Stimulated activated effector memory CD8-positive, alpha-beta T cell treated with anti-CD3 and anti-CD28 coated beads, Interleukin-12 subunit alpha, Interleukin-12 subunit beta, amount 100 ng/mL, for 72 hours (primary cell): ENCODE data around the gene ZNF654.

Experiments used
- ATAC-seq: fragments of 150-1000 bp; cut with Tn5 transposase; 2 replicates; pipeline ENCODE4 v1.10.0; 2021
- DNase-seq, 2 donors: peaks; one replicate each; pipeline ENCODE4 v3.0.0; 2021 to 2022; ENCODE audit warnings: low spot score in 2 of 2
- H3K27ac Mint-ChIP-seq: one replicate; pipeline ENCODE4 v1.8.0; 2022; ENCODE audit warnings: mild to moderate bottlenecking, mixed read lengths
- H3K36me3 Mint-ChIP-seq: one replicate; pipeline ENCODE4 v1.8.0; 2022; ENCODE audit warnings: mild to moderate bottlenecking, mixed read lengths
- H3K4me1 Mint-ChIP-seq: one replicate; pipeline ENCODE4 v1.8.0; 2022; ENCODE audit warnings: mixed read lengths
- H3K4me3 Mint-ChIP-seq: one replicate; pipeline ENCODE4 v1.8.0; 2022; ENCODE audit warnings: mild to moderate bottlenecking, mixed read lengths
- H3K9me3 Mint-ChIP-seq: one replicate; pipeline ENCODE4 v1.8.0; 2022; ENCODE audit warnings: mixed read lengths

The ZNF654 gene

GRCh38 chr3:88189361-88189810 lies 130.3 kb downstream of the ZNF654 start:
- no peak overlapping the region for H3K27ac Mint-ChIP-seq
- H3K4me3 Mint-ChIP-seq: peak overlapping the region; percentile 20
- H3K36me3 Mint-ChIP-seq: no peaks in the 10 kb centered on the region
- ATAC-seq (peak; percentile 78), DNase-seq (no peak)
- peaks cover 9% of the 10 kb centered on the region for H3K9me3 Mint-ChIP-seq
- H3K4me1 Mint-ChIP-seq: peaks cover 10% of the 10 kb centered on the region

DNA sequence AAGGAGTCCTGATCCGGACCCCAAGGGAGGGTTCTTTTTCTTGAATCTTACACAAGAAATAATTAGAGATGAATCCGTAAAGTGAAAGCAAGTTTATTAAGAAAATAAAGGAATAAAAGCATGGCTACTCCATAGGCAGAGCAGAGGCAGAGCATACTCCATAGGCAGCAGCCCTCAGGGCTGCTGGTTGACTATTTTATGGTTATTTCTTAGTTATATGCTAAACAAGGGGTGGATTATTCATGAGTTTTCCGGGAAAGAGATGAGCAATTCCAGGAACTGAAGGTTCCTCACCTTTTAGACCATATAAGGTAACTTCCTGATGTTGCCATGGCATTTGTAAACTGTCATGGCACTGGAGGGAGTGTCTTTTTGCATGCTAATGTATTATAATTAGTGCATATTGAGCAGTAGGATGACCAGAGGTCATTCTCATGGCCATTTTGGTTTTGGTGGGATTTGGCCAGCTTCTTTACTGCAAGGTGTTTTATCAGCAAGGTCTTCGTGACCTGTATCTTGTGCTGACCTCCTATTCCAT lies 132.9 kb downstream of the ZNF654 start:
- no peak for ATAC-seq
- H3K4me3 Mint-ChIP-seq: no peak overlapping the region
- no peaks in the 10 kb centered on the region for H3K36me3 Mint-ChIP-seq
- H3K4me1 Mint-ChIP-seq: peaks cover 10% of the 10 kb centered on the region
- H3K9me3 Mint-ChIP-seq: peaks cover 2% of the 10 kb centered on the region
- H3K27ac Mint-ChIP-seq: no peak overlapping the region
- DNase-seq: no peak

DNA sequence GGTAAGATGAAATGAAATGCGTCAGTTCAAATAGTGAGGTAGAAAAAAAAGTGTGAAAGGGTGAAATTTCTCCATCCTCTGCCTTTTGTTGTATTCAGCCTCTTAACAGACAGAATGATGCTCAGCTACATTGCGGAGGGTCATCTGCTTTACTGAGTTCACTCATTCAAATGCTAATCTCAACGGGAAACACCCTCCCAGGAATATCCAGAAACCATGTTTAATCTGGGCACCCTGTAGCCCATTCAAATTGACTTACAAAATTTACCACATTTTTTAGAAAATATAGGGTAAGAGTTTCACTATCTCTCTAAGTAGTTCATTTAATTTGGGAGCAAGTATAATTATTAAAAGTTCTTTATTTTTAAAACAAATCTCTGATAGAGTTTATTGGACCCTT lies 133.6 kb downstream of the ZNF654 start:
- Mint-ChIP-seq H3K36me3 (no peaks in the 10 kb centered on the region), H3K4me1 (peaks cover 10% of the 10 kb centered on the region), H3K4me3 (no peak overlapping the region), H3K9me3 (peaks cover 2% of the 10 kb centered on the region), H3K27ac (no peak overlapping the region)
- no peak for DNase-seq
- no peak for ATAC-seq
